HCT116 (cell line): ENCODE measurements around the gene CD44. TPM values are rescaled to one million over a fixed set of nuclear protein-coding genes. Genes with fewer than 3 reads are reported as not detected.

ENCODE experiments used
- ATAC-seq: fragments of 200-7000 bp; cut with Tn5 transposase; 2 replicates; pipeline ENCODE4 v1.9.1; 2020; ENCODE audit warnings: mild to moderate bottlenecking, moderate library complexity
- BruUV-seq: library from RNA; stranded (reverse); fragments of 400-500 nt; replicated peaks from 2 replicates; lab custom pipeline; 2021; lab: Mats Ljungman, UMichigan
- CTCF ChIA-PET: fragments of 300-600 bp; sonication (Branson Sonifier 250); formaldehyde crosslinking; loops from one replicate; lab custom pipeline; 2021; ENCODE audit warnings: antibody characterized with exemption; lab: Charles Lee
- POLR2A ChIA-PET: fragments of 300-600, 350-600 bp; sonication (Branson Sonifier 250); formaldehyde crosslinking; loops from one replicate; lab custom pipeline; 2021; ENCODE audit warnings: antibody characterized with exemption; lab: Charles Lee
- RAD21 ChIA-PET, 2 experiments: fragments of 300-600 bp; sonication (Branson Sonifier 250); formaldehyde crosslinking; loops; one replicate each; lab custom pipeline; 2023; ENCODE audit warnings: low total read pairs in 2 of 2; ENCODE audit not compliant: uncharacterized antibody in 2 of 2, unreplicated experiment in 2 of 2, low non-redundant PET in 1 of 2; lab: Charles Lee
- DNase-seq: peaks from one replicate; pipeline ENCODE4 v3.0.0-alpha.2; 2010; ENCODE audit warnings: low read depth, low spot score
- H2AFZ ChIP-seq: fragments of 200-600 bp; shearing (Covaris generic), sonication (generic); 2 replicates; pipeline ENCODE4 v1.6.1; 2017; ENCODE audit warnings: low read depth, mixed run types, mixed read lengths, antibody characterized with exemption, low read length; ENCODE audit not compliant: poor library complexity, severe bottlenecking
- H3K27ac ChIP-seq: 2 replicates; pipeline ENCODE4 v1.5.1; 2012; ENCODE audit warnings: low read depth, low read length
- H3K27me3 ChIP-seq: fragments of 200-600 bp; sonication (generic); 2 replicates; pipeline ENCODE4 v1.6.1; 2016; ENCODE audit warnings: mixed run types, low read length, mixed read lengths; ENCODE audit not compliant: insufficient read depth
- H3K36me3 ChIP-seq, 2 experiments: fragments of 200-500 bp in 1 of 2; fragments of 200-600 bp in 1 of 2; sonication (Bioruptor generic) in 1 of 2; sonication (generic) in 1 of 2; 2 replicates each; pipeline versions ENCODE4 v1.5.1 to v1.6.1; 2014 to 2016; ENCODE audit warnings: low read length in 2 of 2, inconsistent platforms in 1 of 2, mixed read lengths in 1 of 2, mixed run types in 1 of 2; ENCODE audit not compliant: insufficient read depth in 2 of 2, control insufficient read depth in 1 of 2
- H3K4me1 ChIP-seq, 2 experiments: fragments of 200-600 bp in 1 of 2; sonication (generic) in 1 of 2; 2 replicates each; pipeline versions ENCODE4 v1.5.1 to v1.6.1; 2012 to 2017; ENCODE audit warnings: low read length in 2 of 2, inconsistent platforms in 1 of 2, mild to moderate bottlenecking in 1 of 2, mixed read lengths in 1 of 2, mixed run types in 1 of 2, moderate library complexity in 1 of 2; ENCODE audit not compliant: insufficient read depth in 2 of 2, control insufficient read depth in 1 of 2
- H3K4me2 ChIP-seq: fragments of 200-600 bp; sonication (generic); 2 replicates; pipeline ENCODE4 v1.6.1; 2017; ENCODE audit warnings: mixed run types, low read length, mixed read lengths
- H3K4me3 ChIP-seq, 2 experiments: fragments of 200-600 bp in 1 of 2; sonication (generic) in 1 of 2; replicated peaks in 1 of 2; 2 replicates each; pipeline ENCODE4 v1.5.1; 2011 to 2016; ENCODE audit warnings: low read length in 2 of 2, control low read depth in 1 of 2, low read depth in 1 of 2, mild to moderate bottlenecking in 1 of 2, mixed read lengths in 1 of 2, mixed run types in 1 of 2
- H3K79me2 ChIP-seq: fragments of 200-600 bp; sonication (generic); 2 replicates; pipeline ENCODE4 v1.6.1; 2017; ENCODE audit warnings: mild to moderate bottlenecking, mixed run types, low read length, moderate library complexity, mixed read lengths; ENCODE audit not compliant: insufficient read depth
- H3K9ac ChIP-seq: fragments of 200-600 bp; sonication (generic); 2 replicates; pipeline ENCODE4 v1.6.1; 2016; ENCODE audit warnings: low read length, mixed read lengths
- H3K9me2 ChIP-seq: fragments of 200-600 bp; sonication (generic), shearing (Covaris generic); 2 replicates; pipeline ENCODE4 v1.6.1; 2017; ENCODE audit warnings: mixed run types, mild to moderate bottlenecking, moderate library complexity; ENCODE audit not compliant: insufficient read depth
- H3K9me3 ChIP-seq, 2 experiments: fragments of 200-500 bp in 1 of 2; fragments of 200-600 bp in 1 of 2; sonication (Bioruptor generic) in 1 of 2; sonication (generic) in 1 of 2; 2 replicates each; pipeline ENCODE4 v1.6.1; 2014 to 2017; ENCODE audit warnings: low read length in 2 of 2, mixed read lengths in 2 of 2, inconsistent platforms in 1 of 2, low read depth in 1 of 2, mild to moderate bottlenecking in 1 of 2, mixed run types in 1 of 2, moderate library complexity in 1 of 2; ENCODE audit not compliant: control insufficient read depth in 1 of 2, insufficient read depth in 1 of 2
- H4K20me1 ChIP-seq: fragments of 200-600 bp; sonication (generic), shearing (Covaris generic); 2 replicates; pipeline ENCODE4 v1.6.1; 2017; ENCODE audit warnings: mixed run types, mild to moderate bottlenecking, moderate library complexity; ENCODE audit not compliant: insufficient read depth
- CBX3 ChIP-seq: IDR thresholded peaks from 2 replicates; pipeline ENCODE4 v1.6.1; 2012; ENCODE audit warnings: low read depth
- CEBPB ChIP-seq: IDR thresholded peaks from 2 replicates; pipeline ENCODE4 v1.6.1; 2012; ENCODE audit warnings: low read depth
- EGR1 ChIP-seq: IDR thresholded peaks from 2 replicates; pipeline ENCODE4 v1.6.1; 2012; ENCODE audit warnings: low read depth
- FOSL1 ChIP-seq: IDR thresholded peaks from 2 replicates; pipeline ENCODE4 v1.6.1; 2012; ENCODE audit warnings: low read depth
- intact Hi-C: fragments of 100-400 bp; cut with micrococcal nuclease; formaldehyde crosslinking; loops from 2 replicates; pipeline ENCODE4 v1.10.0; 2022
- total RNA-seq: library from RNA; stranded (reverse); gene quantifications from one replicate; pipeline ENCODE4 v1.2.1, GENCODE V29; 2021; ENCODE audit not compliant: unreplicated experiment
- TF ChIP-seq, protein P1 (sequence below): IDR thresholded peaks from 2 replicates; pipeline ENCODE4 v1.6.1; 2012
- TF ChIP-seq, protein P2 (sequence below), 3 experiments: fragments of 200-600 bp in 1 of 3; sonication (generic) in 1 of 3; IDR thresholded peaks in 2 of 3; conservative IDR thresholded peaks in 1 of 3; 2 replicates each; pipeline ENCODE4 v1.5.1; 2012 to 2017; ENCODE audit warnings: low read depth in 2 of 3, low read length in 2 of 3, antibody characterized with exemption in 1 of 3, borderline replicate concordance in 1 of 3, control low read depth in 1 of 3, mild to moderate bottlenecking in 1 of 3, mixed read lengths in 1 of 3, mixed run types in 1 of 3, moderate library complexity in 1 of 3; ENCODE audit not compliant: insufficient read depth in 1 of 3

CD44 gene
- total RNA-seq, 1 experiment from 2014 or later, result 742 TPM

DNA sequence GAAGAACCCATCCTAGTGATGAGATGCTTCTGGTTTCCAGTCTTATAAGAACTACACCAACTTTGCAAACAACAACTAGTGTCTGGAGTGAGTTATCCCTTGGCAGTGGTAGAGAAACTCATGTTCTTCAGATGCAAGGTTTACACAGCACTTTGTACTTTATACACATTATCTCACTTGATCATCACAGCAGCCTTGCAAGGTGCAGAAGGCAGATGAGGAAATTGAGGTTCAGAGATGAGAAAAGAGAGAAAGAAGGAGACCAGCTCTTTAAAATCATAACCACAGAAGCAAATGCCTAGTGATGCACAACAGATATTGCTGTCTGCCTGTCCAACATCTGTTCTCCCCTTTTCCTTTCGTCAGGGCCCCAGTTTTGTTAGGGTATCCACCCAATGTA, 16.7 kb upstream of the CD44 start:
- DNase-seq (no peak), ATAC-seq (no peak)
- H3K9me3 ChIP-seq, result no peaks in the 10 kb centered on the region
- no peak overlapping the region for H3K4me2 ChIP-seq
- no peaks in the 10 kb centered on the region for H3K27me3 ChIP-seq
- H4K20me1 ChIP-seq, result no peaks in the 10 kb centered on the region
- ChIA-PET CTCF (no interaction called here), POLR2A (no interaction called here), RAD21 (no interaction called here)
- H3K36me3 ChIP-seq, result no peaks in the 10 kb centered on the region
- H3K9me2 ChIP-seq, result no peaks in the 10 kb centered on the region
- no peaks in the 10 kb centered on the region for H3K79me2 ChIP-seq
- H2AFZ ChIP-seq, result no peak overlapping the region
- no TSS peak for BruUV-seq
- H3K27ac ChIP-seq, result no peak overlapping the region
- TF ChIP-seq EGR1 (no peak), CBX3 (no peak), CEBPB (no peak), FOSL1 (no peak)
- TF ChIP-seq, protein P1, sequence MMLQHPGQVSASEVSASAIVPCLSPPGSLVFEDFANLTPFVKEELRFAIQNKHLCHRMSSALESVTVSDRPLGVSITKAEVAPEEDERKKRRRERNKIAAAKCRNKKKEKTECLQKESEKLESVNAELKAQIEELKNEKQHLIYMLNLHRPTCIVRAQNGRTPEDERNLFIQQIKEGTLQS, result no peak
- TF ChIP-seq, protein P2, sequence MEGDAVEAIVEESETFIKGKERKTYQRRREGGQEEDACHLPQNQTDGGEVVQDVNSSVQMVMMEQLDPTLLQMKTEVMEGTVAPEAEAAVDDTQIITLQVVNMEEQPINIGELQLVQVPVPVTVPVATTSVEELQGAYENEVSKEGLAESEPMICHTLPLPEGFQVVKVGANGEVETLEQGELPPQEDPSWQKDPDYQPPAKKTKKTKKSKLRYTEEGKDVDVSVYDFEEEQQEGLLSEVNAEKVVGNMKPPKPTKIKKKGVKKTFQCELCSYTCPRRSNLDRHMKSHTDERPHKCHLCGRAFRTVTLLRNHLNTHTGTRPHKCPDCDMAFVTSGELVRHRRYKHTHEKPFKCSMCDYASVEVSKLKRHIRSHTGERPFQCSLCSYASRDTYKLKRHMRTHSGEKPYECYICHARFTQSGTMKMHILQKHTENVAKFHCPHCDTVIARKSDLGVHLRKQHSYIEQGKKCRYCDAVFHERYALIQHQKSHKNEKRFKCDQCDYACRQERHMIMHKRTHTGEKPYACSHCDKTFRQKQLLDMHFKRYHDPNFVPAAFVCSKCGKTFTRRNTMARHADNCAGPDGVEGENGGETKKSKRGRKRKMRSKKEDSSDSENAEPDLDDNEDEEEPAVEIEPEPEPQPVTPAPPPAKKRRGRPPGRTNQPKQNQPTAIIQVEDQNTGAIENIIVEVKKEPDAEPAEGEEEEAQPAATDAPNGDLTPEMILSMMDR (IDR thresholded peaks at IDR 0.05 in 2 of 3, conservative IDR thresholded peaks at IDR 0.05 in 1 of 3; ENCODE audit: borderline replicate concordance in 1 of 3, insufficient read depth in 1 of 3, low read depth in 2 of 3, low read length in 2 of 3), result no peak
- no peaks in the 10 kb centered on the region for H3K4me1 ChIP-seq
- intact Hi-C loops, result no loop called here
- H3K9ac ChIP-seq, result no peak overlapping the region
- H3K4me3 ChIP-seq, result no peak overlapping the region
